Prostate gland (tissue), 2 donors: ENCODE data around the gene EIF4G3.

ENCODE experiments used
- POLR2A ChIP-seq: fragments of 450-650 bp; IDR thresholded peaks from one replicate; pipeline ENCODE4 v1.6.1; 2016; ENCODE audit warnings: antibody characterized with exemption, mild to moderate bottlenecking
- POLR2AphosphoS5 ChIP-seq: sonication (generic); formaldehyde crosslinking; IDR thresholded peaks from one replicate; pipeline ENCODE4 v1.6.1; 2017; ENCODE audit warnings: antibody characterized with exemption
- TF ChIP-seq, protein P1 (sequence below), 4 experiments: fragments of 200-600 bp in 2 of 4; fragments of 450-650 bp in 2 of 4; sonication (generic) in 2 of 4; IDR thresholded peaks; 1 replicate in 3 of 4; 2 replicates in 1 of 4; pipeline ENCODE4 v1.5.1; 2016 to 2019; ENCODE audit warnings: antibody characterized with exemption in 4 of 4, mild to moderate bottlenecking in 2 of 4, moderate library complexity in 2 of 4

DNA sequence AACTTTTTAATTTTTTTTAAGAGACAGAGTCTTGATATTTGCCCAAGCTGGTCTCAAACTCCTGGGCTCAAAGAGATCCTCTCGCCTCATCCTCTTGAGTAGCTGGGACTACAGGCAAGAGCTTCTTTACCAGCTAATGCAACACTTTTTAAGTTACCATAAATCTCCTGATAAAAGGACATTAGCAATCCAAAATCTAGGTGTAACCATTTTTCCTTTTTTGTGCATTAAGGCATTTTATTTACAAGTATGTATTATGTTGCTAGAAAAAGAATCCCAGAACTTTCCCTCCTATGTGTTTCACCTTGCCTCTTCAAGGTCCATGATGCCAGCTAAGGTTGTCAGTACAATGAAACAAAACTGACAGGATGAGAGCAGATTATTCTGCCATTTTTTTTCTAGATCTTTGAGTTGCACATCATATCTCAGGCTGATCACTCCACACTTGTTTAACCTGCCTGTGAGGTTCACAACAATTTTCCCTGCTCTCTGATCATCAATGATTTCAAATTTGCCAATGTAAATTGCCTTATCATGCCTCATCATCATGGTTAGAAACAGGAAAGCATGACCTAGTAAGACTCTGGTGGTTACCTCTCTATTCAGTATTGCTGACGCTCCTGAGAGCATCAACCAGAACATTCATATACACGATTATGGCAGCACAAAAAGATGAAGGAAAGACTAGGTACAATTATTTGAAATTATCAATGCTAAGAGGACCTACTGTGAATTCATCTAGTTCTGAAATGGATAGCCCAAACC is 173.2 kb downstream of the EIF4G3 start:
- TF ChIP-seq, protein P1, sequence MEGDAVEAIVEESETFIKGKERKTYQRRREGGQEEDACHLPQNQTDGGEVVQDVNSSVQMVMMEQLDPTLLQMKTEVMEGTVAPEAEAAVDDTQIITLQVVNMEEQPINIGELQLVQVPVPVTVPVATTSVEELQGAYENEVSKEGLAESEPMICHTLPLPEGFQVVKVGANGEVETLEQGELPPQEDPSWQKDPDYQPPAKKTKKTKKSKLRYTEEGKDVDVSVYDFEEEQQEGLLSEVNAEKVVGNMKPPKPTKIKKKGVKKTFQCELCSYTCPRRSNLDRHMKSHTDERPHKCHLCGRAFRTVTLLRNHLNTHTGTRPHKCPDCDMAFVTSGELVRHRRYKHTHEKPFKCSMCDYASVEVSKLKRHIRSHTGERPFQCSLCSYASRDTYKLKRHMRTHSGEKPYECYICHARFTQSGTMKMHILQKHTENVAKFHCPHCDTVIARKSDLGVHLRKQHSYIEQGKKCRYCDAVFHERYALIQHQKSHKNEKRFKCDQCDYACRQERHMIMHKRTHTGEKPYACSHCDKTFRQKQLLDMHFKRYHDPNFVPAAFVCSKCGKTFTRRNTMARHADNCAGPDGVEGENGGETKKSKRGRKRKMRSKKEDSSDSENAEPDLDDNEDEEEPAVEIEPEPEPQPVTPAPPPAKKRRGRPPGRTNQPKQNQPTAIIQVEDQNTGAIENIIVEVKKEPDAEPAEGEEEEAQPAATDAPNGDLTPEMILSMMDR (IDR thresholded peaks at IDR 0.05) = no peak
- TF ChIP-seq POLR2AphosphoS5 = no peak
- TF ChIP-seq POLR2A = no peak
